Sigmoid colon (tissue), 4 donors: ENCODE measurements around the gene SREBF1.

Experiments used
- POLR2A ChIP-seq, 2 donors: fragments of 450-650 bp; IDR thresholded peaks; one replicate each; pipeline ENCODE4 v1.6.1; 2016; ENCODE audit warnings: antibody characterized with exemption in 2 of 2, mild to moderate bottlenecking in 2 of 2, moderate library complexity in 2 of 2
- POLR2AphosphoS5 ChIP-seq, 4 donors: sonication (generic); formaldehyde crosslinking; IDR thresholded peaks; one replicate each; pipeline ENCODE4 v1.6.1; 2017; ENCODE audit warnings: antibody characterized with exemption in 4 of 4

- no peak for TF ChIP-seq POLR2AphosphoS5 (IDR thresholded peaks at IDR 0.05)
- TF ChIP-seq POLR2A (IDR thresholded peaks at IDR 0.05), result no peak
Observed at GRCh38 chr17:17853811-17854447, 17.1 kb upstream of the SREBF1 start.
